Measurements from ENCODE around the gene CDADC1. TPM values are rescaled to one million over a fixed set of nuclear protein-coding genes. Genes with fewer than 3 reads are reported as not detected.

CDADC1 gene
- total and polyA plus RNA-seq, 2 of the 13 experiments (the other 11 are each of a cell fraction or from before 2014, with no cell fraction given), result 2.4 to 9.0 TPM

GRCh38 chr13:49247643-49248621 lies at the start of gene CDADC1 (continued):
- no peak for TF ChIP-seq SNAPC5 (CRISPR knock-in tag; IDR thresholded peaks at IDR 0.05; ENCODE audit: borderline replicate concordance)
- TF ChIP-seq SMAD3 (CRISPR knock-in tag; IDR thresholded peaks at IDR 0.05), result no peak
- TF ChIP-seq HNRNPUL1 (IDR thresholded peaks at IDR 0.05; ENCODE audit: low read depth, low read length), result no peak
- peak; percentile 83 for TF ChIP-seq ZNF605 (CRISPR knock-in tag; IDR thresholded peaks at IDR 0.05)
- 0 out of 2 replicates have a peak, but pooled peaks have one; percentile 31 for TF ChIP-seq ZNF124 (CRISPR knock-in tag; IDR thresholded peaks at IDR 0.05)
- no peak for TF ChIP-seq ZIK1 (CRISPR knock-in tag; IDR thresholded peaks at IDR 0.05; ENCODE audit: borderline replicate concordance, low read depth)
- peak; percentile 97 for TF ChIP-seq SAP130 (CRISPR knock-in tag; IDR thresholded peaks at IDR 0.05; ENCODE audit: low read depth)
- no peak for TF ChIP-seq CSRNP2 (CRISPR knock-in tag; conservative IDR thresholded peaks at IDR 0.05; ENCODE audit: low read depth)
- no peak for TF ChIP-seq ZNF704 (CRISPR knock-in tag; IDR thresholded peaks at IDR 0.05; ENCODE audit: borderline replicate concordance)
- peak; percentile 64; the same call in 1 of the 2 replicates for TF ChIP-seq HOMEZ (CRISPR knock-in tag; IDR thresholded peaks at IDR 0.05; ENCODE audit: low read depth)
- no peak for TF ChIP-seq ZNF550 (CRISPR knock-in tag; IDR thresholded peaks at IDR 0.05; ENCODE audit: borderline replicate concordance)
- no peak for TF ChIP-seq CHCHD3 (CRISPR knock-in tag; IDR thresholded peaks at IDR 0.05)
- TF ChIP-seq BHLHE40 (IDR thresholded peaks at IDR 0.05; ENCODE audit: low read length), result no peak
- TF ChIP-seq CBX2 (IDR thresholded peaks at IDR 0.05; ENCODE audit: low read depth, low read length), result no peak
- TF ChIP-seq CBX2 (CRISPR knock-in tag; IDR thresholded peaks at IDR 0.05; ENCODE audit: low read depth), result 0 out of 2 replicates have a peak, but pooled peaks have one; percentile 38
- peak; percentile 19; the same call in 1 of the 2 replicates for TF ChIP-seq ZBTB38 (CRISPR knock-in tag; IDR thresholded peaks at IDR 0.05)
- no peak for TF ChIP-seq ELF4 (CRISPR knock-in tag; IDR thresholded peaks at IDR 0.05; ENCODE audit: borderline replicate concordance)
- no peak for TF ChIP-seq FOSL1 (CRISPR knock-in tag; IDR thresholded peaks at IDR 0.05; ENCODE audit: borderline replicate concordance)
- no peak for TF ChIP-seq ZNF530 (CRISPR knock-in tag; IDR thresholded peaks at IDR 0.05; ENCODE audit: low read depth)
- no peak for TF ChIP-seq NFIB (CRISPR knock-in tag; IDR thresholded peaks at IDR 0.05; ENCODE audit: borderline replicate concordance)
- TF ChIP-seq ZFP82 (CRISPR knock-in tag; IDR thresholded peaks at IDR 0.05; ENCODE audit: borderline replicate concordance), result no peak
- TF ChIP-seq CERS6 (CRISPR knock-in tag; IDR thresholded peaks at IDR 0.05), result no peak
- TF ChIP-seq ZNF264 (CRISPR knock-in tag; IDR thresholded peaks at IDR 0.05), result no peak

Data from HepG2 (cell line).